HepG2 (cell line): ENCODE data around the gene CEBPA. TPM values are rescaled to one million over a fixed set of nuclear protein-coding genes. Genes with fewer than 3 reads are reported as not detected.
"Not testable (repeated sequence)": the region's sequence is repeated elsewhere in the genome, so short reads cannot be mapped to it uniquely, and the experiment has no call there.

Source experiments
- CEBPB ChIP-seq: IDR thresholded peaks from 2 replicates; pipeline ENCODE4 v1.6.1; 2011; ENCODE audit warnings: low read depth, low read length, improper control_type of control experiment, borderline replicate concordance
- FOXA1 ChIP-seq, 2 experiments: fragments of 450-650 bp in 1 of 2; sonication (generic) in 1 of 2; formaldehyde crosslinking in 1 of 2; IDR thresholded peaks; 2 replicates each; pipeline versions ENCODE4 v1.4.0 to v1.6.1; 2016 to 2020; ENCODE audit warnings: missing genetic modification reagents in 1 of 2
- FOXA3 ChIP-seq: IDR thresholded peaks from 2 replicates; pipeline ENCODE4 v1.6.1; 2016; ENCODE audit warnings: missing genetic modification reagents, missing compliant biosample characterization
- FOXK2 ChIP-seq: fragments of 450-650 bp; IDR thresholded peaks from 2 replicates; pipeline ENCODE4 v1.6.1; 2016
- FOXP1 ChIP-seq, 2 experiments: fragments of 450-650 bp in 1 of 2; IDR thresholded peaks; 2 replicates each; pipeline ENCODE4 v1.6.1; 2017 to 2018; ENCODE audit warnings: antibody characterized with exemption in 1 of 2
- FOXP4 ChIP-seq: sonication (generic); formaldehyde crosslinking; IDR thresholded peaks from 2 replicates; pipeline ENCODE4 v1.4.0; 2020; ENCODE audit warnings: missing genetic modification reagents
- HNF4A ChIP-seq: sonication (generic); formaldehyde crosslinking; IDR thresholded peaks from 2 replicates; pipeline ENCODE4 v1.4.0; 2020; ENCODE audit warnings: missing genetic modification reagents
- KDM1A ChIP-seq: IDR thresholded peaks from 2 replicates; pipeline ENCODE4 v1.6.1; 2016; ENCODE audit warnings: missing compliant biosample characterization
- RARA ChIP-seq: IDR thresholded peaks from 2 replicates; pipeline ENCODE4 v1.6.1; 2016; ENCODE audit warnings: missing genetic modification reagents, missing compliant biosample characterization
- SOX6 ChIP-seq, 2 experiments: fragments of 450-650 bp in 1 of 2; sonication (generic) in 1 of 2; formaldehyde crosslinking in 1 of 2; IDR thresholded peaks; 2 replicates each; pipeline versions ENCODE4 v1.4.0 to v1.6.1; 2017 to 2020; ENCODE audit warnings: antibody characterized with exemption in 1 of 2, mild to moderate bottlenecking in 1 of 2, missing genetic modification reagents in 1 of 2
- STAG1 ChIP-seq: sonication (generic); formaldehyde crosslinking; IDR thresholded peaks from 2 replicates; pipeline ENCODE4 v1.4.0; 2020; ENCODE audit warnings: missing genetic modification reagents
- THAP11 ChIP-seq: IDR thresholded peaks from 2 replicates; pipeline ENCODE4 v1.6.1; 2016; ENCODE audit warnings: missing biosample characterization, missing genetic modification reagents
- UBTF ChIP-seq: sonication (generic); formaldehyde crosslinking; IDR thresholded peaks from 2 replicates; pipeline ENCODE4 v1.4.0; 2020; ENCODE audit warnings: mild to moderate bottlenecking, missing genetic modification reagents
- ZNF644 ChIP-seq: IDR thresholded peaks from 2 replicates; pipeline ENCODE4 v1.6.1; 2016; ENCODE audit warnings: low read depth
- ZNF770 ChIP-seq: sonication (generic); formaldehyde crosslinking; IDR thresholded peaks from 2 replicates; pipeline ENCODE4 v1.5.0; 2020; ENCODE audit warnings: mild to moderate bottlenecking, missing genetic modification reagents
- polyA plus RNA-seq, 8 experiments: library from polyadenylated mRNA; depleted of rRNA in 3 of 8; stranded (reverse) in 7 of 8; unstranded in 1 of 8; fragments of >200 nt; fragmentation: Illumina TruSeq in 4 of 8; extraction: Trizol in 4 of 8; gene quantifications; 2 replicates each; pipeline versions ENCODE4 v1.2.1 to v1.2.3, GENCODE V29; 2011 to 2016; ENCODE audit warnings: low read depth in 4 of 8, missing spikeins in 1 of 8, mixed read lengths in 1 of 8; ENCODE audit not compliant: insufficient read depth in 1 of 8
- total RNA-seq, 5 experiments: library from RNA; depleted of rRNA; stranded (reverse); fragments of >200 nt; fragmentation: Illumina TruSeq; extraction: Trizol; gene quantifications; 2 replicates each; pipeline ENCODE4 v1.2.3, GENCODE V29; 2016; ENCODE audit warnings: low read depth in 1 of 5
- TF ChIP-seq, protein P1 (sequence below): sonication (generic); formaldehyde crosslinking; IDR thresholded peaks from 2 replicates; pipeline ENCODE4 v1.5.0; 2020; ENCODE audit warnings: mild to moderate bottlenecking, missing genetic modification reagents, borderline replicate concordance
- TF ChIP-seq, protein P2 (sequence below): IDR thresholded peaks from 2 replicates; pipeline ENCODE4 v1.4.0; 2020; ENCODE audit warnings: mild to moderate bottlenecking, missing genetic modification reagents

The CEBPA gene
- total and polyA plus RNA-seq, 2 of the 13 experiments (the other 11 are each of a cell fraction or from before 2014, with no cell fraction given): 24.8 to 103 TPM

GRCh38 chr19:33295046-33295445 is 7.3 kb downstream of the CEBPA start (continued):
- peak; percentile 68; the same call in 1 of the 2 replicates for TF ChIP-seq CEBPB
- TF ChIP-seq FOXA1, FOXP1, SOX6 (IDR thresholded peaks at IDR 0.05): not testable (repeated sequence)
- TF ChIP-seq FOXA1 (CRISPR knock-in tag; IDR thresholded peaks at IDR 0.05): peak; percentile 68; the same call in 1 of the 2 replicates
- 0 out of 2 replicates have a peak, but pooled peaks have one; percentile 24 for TF ChIP-seq FOXP4 (CRISPR knock-in tag)
- TF ChIP-seq FOXK2: peak; percentile 34; the same call in 1 of the 2 replicates
- TF ChIP-seq UBTF (CRISPR knock-in tag): peak; percentile 48; the same call in 1 of the 2 replicates
- TF ChIP-seq, protein P1, sequence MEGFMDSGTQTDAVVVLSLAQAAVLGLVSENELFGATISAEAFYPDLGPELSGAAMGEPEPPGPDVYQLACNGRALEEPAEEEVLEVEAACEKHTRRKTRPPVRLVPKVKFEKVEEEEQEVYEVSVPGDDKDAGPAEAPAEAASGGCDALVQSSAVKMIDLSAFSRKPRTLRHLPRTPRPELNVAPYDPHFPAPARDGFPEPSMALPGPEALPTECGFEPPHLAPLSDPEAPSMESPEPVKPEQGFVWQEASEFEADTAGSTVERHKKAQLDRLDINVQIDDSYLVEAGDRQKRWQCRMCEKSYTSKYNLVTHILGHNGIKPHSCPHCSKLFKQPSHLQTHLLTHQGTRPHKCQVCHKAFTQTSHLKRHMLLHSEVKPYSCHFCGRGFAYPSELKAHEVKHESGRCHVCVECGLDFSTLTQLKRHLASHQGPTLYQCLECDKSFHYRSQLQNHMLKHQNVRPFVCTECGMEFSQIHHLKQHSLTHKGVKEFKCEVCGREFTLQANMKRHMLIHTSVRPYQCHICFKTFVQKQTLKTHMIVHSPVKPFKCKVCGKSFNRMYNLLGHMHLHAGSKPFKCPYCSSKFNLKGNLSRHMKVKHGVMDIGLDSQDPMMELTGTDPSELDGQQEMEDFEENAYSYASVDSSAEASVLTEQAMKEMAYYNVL (CRISPR knock-in tag): 0 out of 2 replicates have a peak, but pooled peaks have one; percentile 17
- peak; percentile 40; the same call in 1 of the 2 replicates for TF ChIP-seq THAP11 (CRISPR knock-in tag)
- peak; percentile 95 for TF ChIP-seq ZNF770 (CRISPR knock-in tag)
- peak; percentile 20; the same call in 1 of the 2 replicates for TF ChIP-seq RARA (CRISPR knock-in tag)
- peak; percentile 53; the same call in 1 of the 2 replicates for TF ChIP-seq FOXP1 (CRISPR knock-in tag; IDR thresholded peaks at IDR 0.05)
- TF ChIP-seq KDM1A (CRISPR knock-in tag): peak; percentile 65; the same call in 1 of the 2 replicates
- TF ChIP-seq HNF4A (CRISPR knock-in tag): peak; percentile 23; the same call in 1 of the 2 replicates
- TF ChIP-seq STAG1 (CRISPR knock-in tag): peak; percentile 7; the same call in 1 of the 2 replicates
- TF ChIP-seq, protein P2, sequence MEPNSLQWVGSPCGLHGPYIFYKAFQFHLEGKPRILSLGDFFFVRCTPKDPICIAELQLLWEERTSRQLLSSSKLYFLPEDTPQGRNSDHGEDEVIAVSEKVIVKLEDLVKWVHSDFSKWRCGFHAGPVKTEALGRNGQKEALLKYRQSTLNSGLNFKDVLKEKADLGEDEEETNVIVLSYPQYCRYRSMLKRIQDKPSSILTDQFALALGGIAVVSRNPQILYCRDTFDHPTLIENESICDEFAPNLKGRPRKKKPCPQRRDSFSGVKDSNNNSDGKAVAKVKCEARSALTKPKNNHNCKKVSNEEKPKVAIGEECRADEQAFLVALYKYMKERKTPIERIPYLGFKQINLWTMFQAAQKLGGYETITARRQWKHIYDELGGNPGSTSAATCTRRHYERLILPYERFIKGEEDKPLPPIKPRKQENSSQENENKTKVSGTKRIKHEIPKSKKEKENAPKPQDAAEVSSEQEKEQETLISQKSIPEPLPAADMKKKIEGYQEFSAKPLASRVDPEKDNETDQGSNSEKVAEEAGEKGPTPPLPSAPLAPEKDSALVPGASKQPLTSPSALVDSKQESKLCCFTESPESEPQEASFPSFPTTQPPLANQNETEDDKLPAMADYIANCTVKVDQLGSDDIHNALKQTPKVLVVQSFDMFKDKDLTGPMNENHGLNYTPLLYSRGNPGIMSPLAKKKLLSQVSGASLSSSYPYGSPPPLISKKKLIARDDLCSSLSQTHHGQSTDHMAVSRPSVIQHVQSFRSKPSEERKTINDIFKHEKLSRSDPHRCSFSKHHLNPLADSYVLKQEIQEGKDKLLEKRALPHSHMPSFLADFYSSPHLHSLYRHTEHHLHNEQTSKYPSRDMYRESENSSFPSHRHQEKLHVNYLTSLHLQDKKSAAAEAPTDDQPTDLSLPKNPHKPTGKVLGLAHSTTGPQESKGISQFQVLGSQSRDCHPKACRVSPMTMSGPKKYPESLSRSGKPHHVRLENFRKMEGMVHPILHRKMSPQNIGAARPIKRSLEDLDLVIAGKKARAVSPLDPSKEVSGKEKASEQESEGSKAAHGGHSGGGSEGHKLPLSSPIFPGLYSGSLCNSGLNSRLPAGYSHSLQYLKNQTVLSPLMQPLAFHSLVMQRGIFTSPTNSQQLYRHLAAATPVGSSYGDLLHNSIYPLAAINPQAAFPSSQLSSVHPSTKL: peak; percentile 27; the same call in 1 of the 2 replicates
- TF ChIP-seq SOX6 (CRISPR knock-in tag; IDR thresholded peaks at IDR 0.05): peak; percentile 62
- peak; percentile 90 for TF ChIP-seq ZNF644 (CRISPR knock-in tag)
- TF ChIP-seq FOXA3 (CRISPR knock-in tag): peak; percentile 67
